ENCODE data around the gene NCLN.

- TF ChIP-seq EZH2phosphoT487 (IDR thresholded peaks at IDR 0.05) (no peak), EZH2 (IDR thresholded peaks at IDR 0.05) (no peak), CTCF (IDR thresholded peaks at IDR 0.05) (no peak)
These were observed 22.8 kb downstream of the NCLN start for GRCh38 chr19:3208317-3209207.

All from neural progenitor cell (in vitro differentiated cells).